Suprapubic skin (tissue), 3 donors: ENCODE data around the gene LEP.

Experiments used
- EP300 ChIP-seq: sonication (generic); formaldehyde crosslinking; IDR thresholded peaks from one replicate; pipeline ENCODE4 v1.6.1; 2017; ENCODE audit warnings: antibody characterized with exemption
- POLR2A ChIP-seq, 2 donors: fragments of 450-650 bp; IDR thresholded peaks; one replicate each; pipeline ENCODE4 v1.6.1; 2017; ENCODE audit warnings: antibody characterized with exemption in 2 of 2, mild to moderate bottlenecking in 2 of 2, moderate library complexity in 2 of 2
- TF ChIP-seq, protein P1 (sequence below), 2 donors: fragments of 200-600 bp in 1 of 2; fragments of 450-650 bp in 1 of 2; sonication (generic) in 1 of 2; IDR thresholded peaks; one replicate each; pipeline ENCODE4 v1.5.1; 2016 to 2019; ENCODE audit warnings: antibody characterized with exemption in 2 of 2, mild to moderate bottlenecking in 1 of 2, moderate library complexity in 1 of 2

GRCh38 chr7:128271942-128272481, 30.9 kb downstream of the LEP start:
- TF ChIP-seq POLR2A (IDR thresholded peaks at IDR 0.05) = no peak
- TF ChIP-seq, protein P1, sequence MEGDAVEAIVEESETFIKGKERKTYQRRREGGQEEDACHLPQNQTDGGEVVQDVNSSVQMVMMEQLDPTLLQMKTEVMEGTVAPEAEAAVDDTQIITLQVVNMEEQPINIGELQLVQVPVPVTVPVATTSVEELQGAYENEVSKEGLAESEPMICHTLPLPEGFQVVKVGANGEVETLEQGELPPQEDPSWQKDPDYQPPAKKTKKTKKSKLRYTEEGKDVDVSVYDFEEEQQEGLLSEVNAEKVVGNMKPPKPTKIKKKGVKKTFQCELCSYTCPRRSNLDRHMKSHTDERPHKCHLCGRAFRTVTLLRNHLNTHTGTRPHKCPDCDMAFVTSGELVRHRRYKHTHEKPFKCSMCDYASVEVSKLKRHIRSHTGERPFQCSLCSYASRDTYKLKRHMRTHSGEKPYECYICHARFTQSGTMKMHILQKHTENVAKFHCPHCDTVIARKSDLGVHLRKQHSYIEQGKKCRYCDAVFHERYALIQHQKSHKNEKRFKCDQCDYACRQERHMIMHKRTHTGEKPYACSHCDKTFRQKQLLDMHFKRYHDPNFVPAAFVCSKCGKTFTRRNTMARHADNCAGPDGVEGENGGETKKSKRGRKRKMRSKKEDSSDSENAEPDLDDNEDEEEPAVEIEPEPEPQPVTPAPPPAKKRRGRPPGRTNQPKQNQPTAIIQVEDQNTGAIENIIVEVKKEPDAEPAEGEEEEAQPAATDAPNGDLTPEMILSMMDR (IDR thresholded peaks at IDR 0.05) = no peak
- TF ChIP-seq EP300 = no peak
